UCSD-AML1 (cell line): ENCODE measurements around the gene COX6B2.
"Not testable (repeated sequence)": the region's sequence is repeated elsewhere in the genome, so short reads cannot be mapped to it uniquely, and the experiment has no call there.

Experiments
- DNase-seq: peaks from one replicate; lab custom pipeline; 2025; ENCODE audit not compliant: unreplicated experiment; lab: John Stamatoyannopoulos, UW

COX6B2 gene

GRCh38 chr19:55354698-55355212 lies at the start of gene COX6B2:
Gene COX6B2, minus strand, starts transcription at chr19:55354719. Its CDS starts 198 bp downstream, at chr19:55354521.
- DNase-seq, result no peak

- no peak for DNase-seq
These were observed 48.0 kb upstream of the COX6B2 start for GRCh38 chr19:55402509-55402908.

- DNase-seq, result not testable (repeated sequence)
These were observed 46.9 kb upstream of the COX6B2 start for GRCh38 chr19:55401390-55401789.

- no peak for DNase-seq
These were observed 46.0 kb upstream of the COX6B2 start for GRCh38 chr19:55400281-55401087.

GRCh38 chr19:55398200-55398925 lies 43.8 kb upstream of the COX6B2 start:
- DNase-seq, result no peak

GRCh38 chr19:55392820-55393761 lies 38.6 kb upstream of the COX6B2 start:
- DNase-seq, result no peak

GRCh38 chr19:55391702-55392615 lies 37.4 kb upstream of the COX6B2 start:
- no peak for DNase-seq

GRCh38 chr19:55391191-55391670 lies 36.7 kb upstream of the COX6B2 start:
- DNase-seq, result no peak

GRCh38 chr19:55390461-55390880 lies 36.0 kb upstream of the COX6B2 start:
- no peak for DNase-seq

GRCh38 chr19:55389386-55390317 lies 35.1 kb upstream of the COX6B2 start:
- DNase-seq, result no peak

GRCh38 chr19:55387736-55388497 lies 33.4 kb upstream of the COX6B2 start:
- DNase-seq, result no peak

- DNase-seq, result no peak
These were observed 32.0 kb upstream of the COX6B2 start for GRCh38 chr19:55386493-55386971.

GRCh38 chr19:55385724-55386492 lies 31.4 kb upstream of the COX6B2 start, which contains the start of gene RPL28:
Gene RPL28, plus strand, starts transcription at chr19:55385932. Its CDS starts 426 bp downstream, at chr19:55386358.
- DNase-seq, result peak; percentile 98

GRCh38 chr19:55384920-55385723 lies 30.6 kb upstream of the COX6B2 start:
- DNase-seq, result peak; percentile 96

- peak; percentile 65 for DNase-seq
These were observed 29.8 kb upstream of the COX6B2 start, which contains the start of gene TMEM238 for GRCh38 chr19:55384131-55384919. Gene TMEM238, minus strand, starts transcription at chr19:55384292. Its CDS starts 33 bp downstream, at chr19:55384259.
